Measurements from ENCODE around the gene ZBTB44.
"Not testable (repeated sequence)": the region's sequence is repeated elsewhere in the genome, so short reads cannot be mapped to it uniquely, and the experiment has no call there.

The ZBTB44 gene

GRCh38 chr11:130212431-130212961 lies 102.2 kb downstream of the ZBTB44 start:
- no peak for DNase-seq

GRCh38 chr11:130211781-130212401 lies 102.8 kb downstream of the ZBTB44 start:
- no peak for DNase-seq

GRCh38 chr11:130211144-130211543 lies 103.6 kb downstream of the ZBTB44 start:
- DNase-seq = no peak

- DNase-seq = no peak
These were observed 104.5 kb downstream of the ZBTB44 start for GRCh38 chr11:130209954-130210854.

- no peak for DNase-seq
These were observed 105.4 kb downstream of the ZBTB44 start for GRCh38 chr11:130209128-130209932.

GRCh38 chr11:130208241-130209127 lies 106.2 kb downstream of the ZBTB44 start:
- DNase-seq = no peak

- DNase-seq = no peak
These were observed 108.6 kb downstream of the ZBTB44 start for GRCh38 chr11:130206141-130206540.

- DNase-seq = no peak
These were observed 110.0 kb downstream of the ZBTB44 start for GRCh38 chr11:130204703-130205095.

- no peak for DNase-seq
These were observed 110.7 kb downstream of the ZBTB44 start for GRCh38 chr11:130203766-130204702.

- DNase-seq = no peak
These were observed 111.7 kb downstream of the ZBTB44 start for GRCh38 chr11:130202818-130203689.

- no peak for DNase-seq
These were observed 112.5 kb downstream of the ZBTB44 start for GRCh38 chr11:130202009-130202817.

- no peak for DNase-seq
These were observed 113.7 kb downstream of the ZBTB44 start for GRCh38 chr11:130201026-130201425.

- no peak for DNase-seq
These were observed 114.9 kb downstream of the ZBTB44 start for GRCh38 chr11:130199792-130200191.

- no peak for DNase-seq
These were observed 115.8 kb downstream of the ZBTB44 start for GRCh38 chr11:130198964-130199363.

- DNase-seq = no peak
These were observed 116.4 kb downstream of the ZBTB44 start for GRCh38 chr11:130198292-130198691.

- DNase-seq = no peak
These were observed 117.2 kb downstream of the ZBTB44 start for GRCh38 chr11:130197386-130198035.

GRCh38 chr11:130194241-130195023 lies 120.3 kb downstream of the ZBTB44 start:
- DNase-seq = no peak

GRCh38 chr11:130193551-130193950 lies 121.2 kb downstream of the ZBTB44 start:
- DNase-seq = not testable (repeated sequence)

Measured in NCI-H1694 (cell line).